Sigmoid colon (tissue), 4 donors: Measurements from ENCODE around the gene ANO2.

Experiments used
- POLR2A ChIP-seq, 2 donors: fragments of 450-650 bp; IDR thresholded peaks; one replicate each; pipeline ENCODE4 v1.6.1; 2016; ENCODE audit warnings: antibody characterized with exemption in 2 of 2, mild to moderate bottlenecking in 2 of 2, moderate library complexity in 2 of 2
- POLR2AphosphoS5 ChIP-seq, 4 donors: sonication (generic); formaldehyde crosslinking; IDR thresholded peaks; one replicate each; pipeline ENCODE4 v1.6.1; 2017; ENCODE audit warnings: antibody characterized with exemption in 4 of 4
- TF ChIP-seq, protein P1 (sequence below), 4 experiments: fragments of 450-650 bp in 3 of 4; fragments of 200-600 bp in 1 of 4; IDR thresholded peaks; one replicate each; pipeline ENCODE4 v1.5.1; 2016 to 2019; ENCODE audit warnings: antibody characterized with exemption in 4 of 4, mild to moderate bottlenecking in 3 of 4, moderate library complexity in 2 of 4

GRCh38 chr12:5973461-5974115 lies 28.5 kb upstream of the ANO2 start:
- TF ChIP-seq, protein P1, sequence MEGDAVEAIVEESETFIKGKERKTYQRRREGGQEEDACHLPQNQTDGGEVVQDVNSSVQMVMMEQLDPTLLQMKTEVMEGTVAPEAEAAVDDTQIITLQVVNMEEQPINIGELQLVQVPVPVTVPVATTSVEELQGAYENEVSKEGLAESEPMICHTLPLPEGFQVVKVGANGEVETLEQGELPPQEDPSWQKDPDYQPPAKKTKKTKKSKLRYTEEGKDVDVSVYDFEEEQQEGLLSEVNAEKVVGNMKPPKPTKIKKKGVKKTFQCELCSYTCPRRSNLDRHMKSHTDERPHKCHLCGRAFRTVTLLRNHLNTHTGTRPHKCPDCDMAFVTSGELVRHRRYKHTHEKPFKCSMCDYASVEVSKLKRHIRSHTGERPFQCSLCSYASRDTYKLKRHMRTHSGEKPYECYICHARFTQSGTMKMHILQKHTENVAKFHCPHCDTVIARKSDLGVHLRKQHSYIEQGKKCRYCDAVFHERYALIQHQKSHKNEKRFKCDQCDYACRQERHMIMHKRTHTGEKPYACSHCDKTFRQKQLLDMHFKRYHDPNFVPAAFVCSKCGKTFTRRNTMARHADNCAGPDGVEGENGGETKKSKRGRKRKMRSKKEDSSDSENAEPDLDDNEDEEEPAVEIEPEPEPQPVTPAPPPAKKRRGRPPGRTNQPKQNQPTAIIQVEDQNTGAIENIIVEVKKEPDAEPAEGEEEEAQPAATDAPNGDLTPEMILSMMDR (IDR thresholded peaks at IDR 0.05) = no peak
- TF ChIP-seq POLR2A (IDR thresholded peaks at IDR 0.05) = no peak
- no peak for TF ChIP-seq POLR2AphosphoS5 (IDR thresholded peaks at IDR 0.05)
